ENCODE measurements around the gene MUC5B. TPM values are rescaled to one million over a fixed set of nuclear protein-coding genes. Genes with fewer than 3 reads are reported as not detected.

The MUC5B gene
- total and polyA plus RNA-seq, 11 donors, result 0.01 TPM; not detected in 10

DNA sequence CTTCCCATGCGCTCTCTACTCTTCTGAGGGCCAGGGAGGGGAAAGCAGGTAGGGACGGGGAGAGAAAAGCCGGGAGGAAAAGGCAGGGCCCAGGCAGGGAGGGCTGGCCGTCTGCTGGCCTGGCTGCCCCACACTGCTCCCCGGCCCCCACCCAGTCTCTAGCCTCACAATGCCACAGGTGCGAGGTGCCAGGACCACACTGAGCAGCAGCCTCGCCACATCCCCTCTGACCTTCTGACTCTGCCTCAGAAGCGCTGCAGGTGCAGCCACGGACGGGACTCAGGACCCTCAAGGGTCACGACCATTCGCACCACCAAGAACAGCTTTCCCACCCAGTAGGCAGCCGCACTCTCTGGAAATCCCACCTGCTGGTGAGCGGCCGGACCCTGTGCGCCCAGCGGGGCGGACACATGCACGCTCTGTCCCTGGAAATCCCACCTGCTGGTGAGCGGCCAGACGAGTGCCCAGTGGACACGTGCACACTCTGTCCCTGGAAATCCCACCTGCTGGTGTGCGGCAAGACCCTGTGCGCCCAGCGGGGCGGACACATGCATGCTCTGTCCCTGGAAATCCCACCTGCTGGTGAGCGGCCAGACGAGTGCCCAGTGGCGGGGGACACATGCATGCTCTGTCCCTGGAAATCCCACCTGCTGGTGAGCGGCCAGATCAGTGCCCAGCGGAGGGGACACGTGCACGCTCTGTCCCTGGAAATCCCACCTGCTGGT, 66.5 kb downstream of the MUC5B start:
- intact Hi-C loops (cut with DNase I), result no loop called here
- Histone ChIP-seq H3K36me3 (peaks cover 0 to 84% (median 69%) of the 10 kb centered on the region in 9 donors), H3K27me3 (no peaks in the 10 kb centered on the region), H3K4me3 (no peak overlapping the region), H3K27ac (no peak overlapping the region), H3K4me1 (peaks cover 0 to 11% (median 0%) of the 10 kb centered on the region in 12 donors), H3K9me3 (no peaks in the 10 kb centered on the region)
- DNase-seq, result peak in 3 of 5 donors; percentile 8 to 51 (median 15)
- WGBS, 4 donors, result 95 to 98% (median 96%) methylated on average over 16 to 33 of the region's 33 CpGs
- TF ChIP-seq POLR2A (IDR thresholded peaks at IDR 0.05), result no peak
- TF ChIP-seq, protein P1, sequence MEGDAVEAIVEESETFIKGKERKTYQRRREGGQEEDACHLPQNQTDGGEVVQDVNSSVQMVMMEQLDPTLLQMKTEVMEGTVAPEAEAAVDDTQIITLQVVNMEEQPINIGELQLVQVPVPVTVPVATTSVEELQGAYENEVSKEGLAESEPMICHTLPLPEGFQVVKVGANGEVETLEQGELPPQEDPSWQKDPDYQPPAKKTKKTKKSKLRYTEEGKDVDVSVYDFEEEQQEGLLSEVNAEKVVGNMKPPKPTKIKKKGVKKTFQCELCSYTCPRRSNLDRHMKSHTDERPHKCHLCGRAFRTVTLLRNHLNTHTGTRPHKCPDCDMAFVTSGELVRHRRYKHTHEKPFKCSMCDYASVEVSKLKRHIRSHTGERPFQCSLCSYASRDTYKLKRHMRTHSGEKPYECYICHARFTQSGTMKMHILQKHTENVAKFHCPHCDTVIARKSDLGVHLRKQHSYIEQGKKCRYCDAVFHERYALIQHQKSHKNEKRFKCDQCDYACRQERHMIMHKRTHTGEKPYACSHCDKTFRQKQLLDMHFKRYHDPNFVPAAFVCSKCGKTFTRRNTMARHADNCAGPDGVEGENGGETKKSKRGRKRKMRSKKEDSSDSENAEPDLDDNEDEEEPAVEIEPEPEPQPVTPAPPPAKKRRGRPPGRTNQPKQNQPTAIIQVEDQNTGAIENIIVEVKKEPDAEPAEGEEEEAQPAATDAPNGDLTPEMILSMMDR (IDR thresholded peaks at IDR 0.05), result no peak
- no peak for ATAC-seq

GRCh38 chr11:1290052-1291040, 67.5 kb downstream of the MUC5B start:
- peaks cover 0 to 79% (median 64%) of the 10 kb centered on the region in 9 donors for H3K36me3 ChIP-seq
- peaks cover 0 to 11% (median 0%) of the 10 kb centered on the region in 12 donors for H3K4me1 ChIP-seq
- WGBS, 4 donors, result 92 to 93% (median 93%) methylated on average over 39 to 43 of the region's 43 CpGs
- no peak overlapping the region for H3K27ac ChIP-seq
- no peaks in the 10 kb centered on the region for H3K9me3 ChIP-seq
- intact Hi-C loops (cut with DNase I), result loop anchor here in 1 of 10 donors (10.0 kb wide), 1 partner anchor 224 kb away; no protein-coding TSS in a partner anchor
- no peaks in the 10 kb centered on the region for H3K27me3 ChIP-seq
- TF ChIP-seq, protein P1 (IDR thresholded peaks at IDR 0.05), result no peak
- TF ChIP-seq POLR2A (IDR thresholded peaks at IDR 0.05), result no peak
- DNase-seq (peak in 3 of 5 donors; percentile 10 to 35 (median 17)), ATAC-seq (no peak)
- H3K4me3 ChIP-seq, result no peak overlapping the region

DNA sequence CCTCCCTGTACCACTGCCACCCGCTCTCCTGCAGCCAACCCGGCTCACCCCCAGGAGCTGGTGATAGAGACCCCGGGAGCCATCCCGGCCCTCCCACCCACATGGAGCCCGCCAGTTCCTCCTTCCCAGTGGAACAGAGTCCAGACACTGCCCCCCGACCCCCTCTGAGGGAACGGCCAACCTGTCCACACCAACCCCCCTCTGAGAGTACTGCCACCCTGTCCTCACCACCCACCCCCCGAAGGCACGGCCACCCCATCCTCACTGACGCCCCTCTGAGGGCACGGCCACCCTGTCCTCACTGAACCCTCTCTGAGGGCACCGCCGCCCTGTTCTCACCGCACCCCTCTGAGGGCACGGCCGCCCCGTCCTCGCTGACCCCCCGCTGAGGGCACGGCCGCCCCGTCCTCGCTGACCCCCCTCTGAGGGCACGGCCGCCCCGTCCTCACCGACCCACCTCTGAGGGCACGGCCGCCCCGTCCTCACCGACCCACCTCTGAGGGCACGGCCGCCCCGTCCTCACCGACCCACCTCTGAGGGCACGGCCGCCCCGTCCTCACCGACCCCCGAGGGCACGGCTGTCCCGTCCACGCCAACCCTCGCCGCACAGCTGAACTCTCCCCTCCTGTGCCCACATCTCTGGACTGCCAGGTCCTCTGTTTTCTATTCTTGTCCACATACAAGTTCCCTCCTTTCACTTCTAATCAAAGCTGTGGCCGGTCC, 68.6 kb downstream of the MUC5B start:
- Histone ChIP-seq H3K27ac (no peak overlapping the region), H3K4me3 (no peak overlapping the region), H3K27me3 (no peaks in the 10 kb centered on the region), H3K9me3 (no peaks in the 10 kb centered on the region), H3K4me1 (peaks cover 0 to 11% (median 0%) of the 10 kb centered on the region in 12 donors), H3K36me3 (peaks cover 0 to 71% (median 55%) of the 10 kb centered on the region in 9 donors)
- no peak for ATAC-seq
- WGBS, 4 donors, result 95 to 96% (median 95%) methylated on average over 43 to 46 of the region's 46 CpGs
- intact Hi-C loops (cut with DNase I), result loop anchor here in 1 of 10 donors (10.0 kb wide), 1 partner anchor 223 kb away; no protein-coding TSS in a partner anchor
- peak in 3 of 5 donors; percentile 7 to 37 (median 17) for DNase-seq
- no peak for TF ChIP-seq POLR2A (IDR thresholded peaks at IDR 0.05)
- TF ChIP-seq, protein P1 (IDR thresholded peaks at IDR 0.05), result no peak

All from heart left ventricle (tissue), 16 donors.